Sigmoid colon (tissue), 4 donors: ENCODE measurements around the gene CEP112.

Source experiments
- EP300 ChIP-seq, 4 donors: sonication (generic); formaldehyde crosslinking; IDR thresholded peaks; one replicate each; pipeline ENCODE4 v1.6.1; 2017; ENCODE audit warnings: antibody characterized with exemption in 4 of 4
- POLR2A ChIP-seq, 2 donors: fragments of 450-650 bp; IDR thresholded peaks; one replicate each; pipeline ENCODE4 v1.6.1; 2016; ENCODE audit warnings: antibody characterized with exemption in 2 of 2, mild to moderate bottlenecking in 2 of 2, moderate library complexity in 2 of 2

DNA sequence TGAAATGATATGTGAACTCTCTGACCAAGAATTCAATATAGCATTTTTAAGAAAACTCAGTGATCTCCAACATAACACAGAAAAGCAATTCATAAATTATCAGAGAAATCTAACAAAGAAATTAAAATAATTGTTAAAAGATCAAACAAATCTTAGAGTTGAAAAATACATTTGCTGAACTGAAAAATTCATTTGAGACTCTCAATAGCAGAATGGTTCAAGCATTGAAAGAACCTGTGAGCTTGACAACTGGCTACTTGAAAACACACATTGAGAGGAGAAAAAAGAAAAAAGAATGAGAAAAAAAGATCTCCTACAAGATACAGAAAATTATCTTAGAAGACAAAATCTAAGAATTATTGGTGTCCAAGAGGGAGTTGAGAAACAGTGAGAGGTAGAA lies 203.5 kb downstream of the CEP112 start:
- TF ChIP-seq POLR2A (IDR thresholded peaks at IDR 0.05), result no peak
- TF ChIP-seq EP300 (IDR thresholded peaks at IDR 0.05), result no peak
